Endothelial cell of umbilical vein (primary cell): ENCODE data around the gene EVX2. TPM values are rescaled to one million over a fixed set of nuclear protein-coding genes. Genes with fewer than 3 reads are reported as not detected.
A peak's percentile ranks its signal among the peaks of the same experiment; 100 is the strongest.

Source experiments
- BruUV-seq: library from RNA; stranded (reverse); fragments of 400-500 nt; replicated peaks from 2 replicates; lab custom pipeline; 2021; lab: Mats Ljungman, UMichigan
- CTCF ChIA-PET: fragments of 300-600, 350-600 bp; sonication (Branson Sonifier 250); formaldehyde crosslinking; loops from one replicate; lab custom pipeline; 2021; ENCODE audit warnings: antibody characterized with exemption, inconsistent platforms; lab: Charles Lee
- POLR2A ChIA-PET: fragments of 300-600, 350-600 bp; sonication (Branson Sonifier 250); formaldehyde crosslinking; loops from one replicate; lab custom pipeline; 2021; ENCODE audit warnings: antibody characterized with exemption, inconsistent platforms; lab: Charles Lee
- DNase-seq: peaks from one replicate; pipeline ENCODE4 v3.0.0-alpha.2; 2011; ENCODE audit warnings: low read depth, low spot score
- FAIRE-seq: peaks from 2 replicates; lab custom pipeline; 2011; peaks lifted over from hg19 to GRCh38; lab: Jason Lieb, UNC
- H2AFZ ChIP-seq: 2 replicates; pipeline ENCODE4 v1.6.0; 2012; ENCODE audit warnings: low read depth, low read length, control low read depth, inconsistent platforms
- H3K27ac ChIP-seq: 2 replicates; pipeline ENCODE4 v1.5.1; 2011; ENCODE audit warnings: low read depth, mild to moderate bottlenecking, control low read depth, low read length, moderate library complexity; ENCODE audit not compliant: insufficient read depth
- H3K27me3 ChIP-seq, 2 experiments: 2 replicates each; pipeline versions ENCODE4 v1.6.0 to v1.6.1; 2011; ENCODE audit warnings: low read length in 2 of 2, mixed read lengths in 1 of 2; ENCODE audit not compliant: control insufficient read depth in 2 of 2, insufficient read depth in 2 of 2
- H3K36me3 ChIP-seq, 2 experiments: 2 replicates in 1 of 2; 3 replicates in 1 of 2; pipeline ENCODE4 v1.5.1; 2011; ENCODE audit warnings: low read length in 2 of 2, mild to moderate bottlenecking in 1 of 2, moderate library complexity in 1 of 2; ENCODE audit not compliant: control insufficient read depth in 2 of 2, insufficient read depth in 2 of 2; ENCODE audit errors: extremely low read depth in 1 of 2
- H3K4me1 ChIP-seq: 3 replicates; pipeline ENCODE4 v1.5.1; 2011; ENCODE audit warnings: mild to moderate bottlenecking, low read length; ENCODE audit not compliant: control insufficient read depth, insufficient read depth; ENCODE audit errors: extremely low read depth
- H3K4me2 ChIP-seq: 2 replicates; pipeline ENCODE4 v1.6.1; 2011; ENCODE audit warnings: low read length, control low read depth, mixed read lengths; ENCODE audit not compliant: insufficient read depth
- H3K4me3 ChIP-seq, 3 experiments: fragments of 200-600 bp in 1 of 3; sonication (generic), shearing (Covaris generic) in 1 of 3; replicated peaks in 1 of 3; 2 replicates each; pipeline ENCODE4 v1.5.1; 2011 to 2016; ENCODE audit warnings: control low read depth in 3 of 3, low read length in 3 of 3, mild to moderate bottlenecking in 2 of 3, inconsistent platforms in 1 of 3, low read depth in 1 of 3, moderate library complexity in 1 of 3; ENCODE audit not compliant: insufficient read depth in 1 of 3
- H3K79me2 ChIP-seq: 2 replicates; pipeline ENCODE4 v1.6.0; 2012; ENCODE audit warnings: low read length, inconsistent platforms; ENCODE audit not compliant: control insufficient read depth, insufficient read depth
- H3K9ac ChIP-seq: replicated peaks from 2 replicates; pipeline ENCODE3; 2011; ENCODE audit warnings: low read length, control low read depth; ENCODE audit not compliant: insufficient read depth; ENCODE audit errors: extremely low read depth
- H3K9me1 ChIP-seq: replicated peaks from 3 replicates; pipeline ENCODE4 v1.6.0; 2011; ENCODE audit warnings: mild to moderate bottlenecking, low read length; ENCODE audit not compliant: control insufficient read depth, insufficient read depth; ENCODE audit errors: extremely low read depth
- H3K9me3 ChIP-seq: replicated peaks from 2 replicates; pipeline ENCODE4 v1.5.1; 2012; ENCODE audit warnings: low read length, inconsistent platforms; ENCODE audit not compliant: control insufficient read depth, insufficient read depth
- H4K20me1 ChIP-seq: replicated peaks from 2 replicates; pipeline ENCODE3; 2011; ENCODE audit warnings: mild to moderate bottlenecking, low read length; ENCODE audit not compliant: control insufficient read depth, insufficient read depth; ENCODE audit errors: extremely low read depth
- CTCF ChIP-seq, 2 donors: IDR thresholded peaks; 1 replicate in 1 of 2; 2 replicates in 1 of 2; pipeline ENCODE4 v1.5.1; 2011; ENCODE audit warnings: low read length in 2 of 2, mild to moderate bottlenecking in 2 of 2, moderate library complexity in 2 of 2, control low read depth in 1 of 2, inconsistent platforms in 1 of 2, low read depth in 1 of 2; ENCODE audit not compliant: insufficient read depth in 1 of 2; ENCODE audit errors: extremely low read depth in 1 of 2
- EZH2 ChIP-seq: IDR thresholded peaks from 2 replicates; pipeline ENCODE4 v1.6.1; 2012; ENCODE audit warnings: borderline replicate concordance, low read depth, mild to moderate bottlenecking, moderate library complexity, low read length, inconsistent platforms; ENCODE audit not compliant: severe bottlenecking
- FOS ChIP-seq: IDR thresholded peaks from 2 replicates; pipeline ENCODE4 v1.6.1; 2011; ENCODE audit warnings: mild to moderate bottlenecking, low read length, moderate library complexity, borderline replicate concordance; ENCODE audit not compliant: insufficient read depth
- JUN ChIP-seq: IDR thresholded peaks from 2 replicates; pipeline ENCODE4 v1.6.1; 2011; ENCODE audit warnings: borderline replicate concordance, low read depth; ENCODE audit not compliant: insufficient read length, insufficient read depth
- MAX ChIP-seq: IDR thresholded peaks from 2 replicates; pipeline ENCODE4 v1.6.1; 2011; ENCODE audit not compliant: insufficient read depth, insufficient read length
- MYC ChIP-seq: IDR thresholded peaks from one replicate; pipeline ENCODE4 v1.6.1; 2011; ENCODE audit warnings: mild to moderate bottlenecking, low read depth, low read length
- POLR2A ChIP-seq: IDR thresholded peaks from 2 replicates; pipeline ENCODE4 v1.6.1; 2012; ENCODE audit warnings: low read depth, mild to moderate bottlenecking, control low read depth, low read length
- POLR2AphosphoS5 ChIP-seq: IDR thresholded peaks from 2 replicates; pipeline ENCODE4 v1.6.1; 2012; ENCODE audit warnings: low read depth, mild to moderate bottlenecking, control low read depth, low read length, moderate library complexity; ENCODE audit not compliant: insufficient read depth
- dilution Hi-C: fragments of 300-500 bp; cut with MboI; formaldehyde crosslinking; loops from one replicate; pipeline ENCODE4 v1.15.0; 2019; ENCODE audit warnings: low sequenced_read_pairs; ENCODE audit not compliant: extremely low pct_ligation_motif_present
- intact Hi-C: fragments of 100-400 bp; cut with micrococcal nuclease; formaldehyde crosslinking; loops from one replicate; pipeline ENCODE4 v1.10.0; 2022
- polyA plus RNA-seq, 4 experiments: library from polyadenylated mRNA; depleted of rRNA in 3 of 4; stranded (reverse) in 3 of 4; unstranded in 1 of 4; fragments of >200 nt; gene quantifications; 2 replicates each; pipeline versions ENCODE4 v1.2.1 to v1.2.3, GENCODE V29; 2011 to 2012; ENCODE audit warnings: missing spikeins in 1 of 4
- total RNA-seq: library from RNA; stranded (reverse); gene quantifications from 2 replicates; pipeline ENCODE4 v1.2.3, GENCODE V29; 2021

EVX2 gene
- total and polyA plus RNA-seq, 2 donors (not counting 3 experiments of a cell fraction or from before 2014, with no cell fraction given) = not detected

- Histone ChIP-seq H4K20me1 (no peaks in the 10 kb centered on the region), H3K36me3 (no peaks in the 10 kb centered on the region), H3K4me3 (no peak overlapping the region), H2AFZ (no peak overlapping the region), H3K79me2 (no peaks in the 10 kb centered on the region), H3K9me1 (no peaks in the 10 kb centered on the region), H3K27me3 (peaks cover 92 to 97% of the 10 kb centered on the region in 2 experiments), H3K27ac (no peak overlapping the region), H3K4me1 (no peaks in the 10 kb centered on the region), H3K9me3 (no peaks in the 10 kb centered on the region), H3K4me2 (no peak overlapping the region), H3K9ac (no peak overlapping the region)
- no TSS peak for BruUV-seq
- CTCF ChIA-PET = interaction anchor here (1.0 to 1.4 kb wide), 2 partner anchors 13 to 15 kb away, joined by 3 to 6 read pairs; no protein-coding TSS in a partner anchor
- dilution Hi-C loops (no loop called here), intact Hi-C loops (no loop called here)
- POLR2A ChIA-PET = interaction anchor here (0.6 kb wide), 1 partner anchor 751 kb away, joined by 3 read pairs; no protein-coding TSS in a partner anchor
- no peak for DNase-seq
- TF ChIP-seq POLR2AphosphoS5 (no peak), MAX (no peak), EZH2 (peak; percentile 98), JUN (no peak), FOS (no peak), POLR2A (no peak), MYC (no peak), CTCF (IDR thresholded peaks at IDR 0.05; ENCODE audit: extremely low read depth in 1 of 2, insufficient read depth in 1 of 2, low read depth in 1 of 2, low read length in 2 of 2) (no peak)
- no peak for FAIRE-seq
Measured at GRCh38 chr2:176082824-176083751, 674 bp downstream of the EVX2 start.
